ENCODE measurements around the gene NKAP. TPM values are rescaled to one million over a fixed set of nuclear protein-coding genes. Genes with fewer than 3 reads are reported as not detected.
A peak's percentile ranks its signal among the peaks of the same experiment; 100 is the strongest.

Gene NKAP
- total RNA-seq, 4 donors from 2014 or later: 3.1 to 10.7 (median 4.0) TPM

- peak; percentile 27 for ATAC-seq (ENCODE audit: low FRiP score)
- no peak for DNase-seq (ENCODE audit: low spot score)
- TF ChIP-seq CTCF (IDR thresholded peaks at IDR 0.05): no peak
Measured at GRCh38 chrX:119887721-119888425, 55.7 kb downstream of the NKAP start.

GRCh38 chrX:119885554-119886428 lies 57.8 kb downstream of the NKAP start:
- TF ChIP-seq CTCF (IDR thresholded peaks at IDR 0.05): no peak
- DNase-seq (ENCODE audit: low spot score): no peak
- no peak for ATAC-seq (ENCODE audit: low FRiP score)

- no peak for TF ChIP-seq CTCF (IDR thresholded peaks at IDR 0.05)
- ATAC-seq (ENCODE audit: low FRiP score) (no peak), DNase-seq (ENCODE audit: low spot score) (no peak)
Measured at GRCh38 chrX:119880552-119881437, 62.8 kb downstream of the NKAP start.

- ATAC-seq (ENCODE audit: low FRiP score): no peak
Measured at GRCh38 chrX:119880076-119880475, 63.5 kb downstream of the NKAP start.

GRCh38 chrX:119878740-119879139 lies 64.8 kb downstream of the NKAP start:
- DNase-seq (ENCODE audit: low spot score) (no peak), ATAC-seq (ENCODE audit: low FRiP score) (no peak)
- no peak for TF ChIP-seq CTCF (IDR thresholded peaks at IDR 0.05)

More at GRCh38 chrX:119880076-119880475, 63.5 kb downstream of the NKAP start:
- TF ChIP-seq CTCF (IDR thresholded peaks at IDR 0.05): no peak
- no peak for DNase-seq (ENCODE audit: low spot score)

- ATAC-seq (ENCODE audit: low FRiP score): peak; percentile 94
Measured at GRCh38 chrX:119871599-119872395, 71.8 kb downstream of the NKAP start, which contains the start of the genes NDUFA1 and RNF113A. Gene NDUFA1, plus strand, starts transcription at chrX:119871832. Its CDS starts 80 bp downstream, at chrX:119871912. Gene RNF113A, minus strand, starts transcription at chrX:119871733. Its CDS starts 120 bp downstream, at chrX:119871613.

More at GRCh38 chrX:119871599-119872395, 71.8 kb downstream of the NKAP start, which contains the start of the genes NDUFA1 and RNF113A:
- no peak for TF ChIP-seq CTCF (IDR thresholded peaks at IDR 0.05)
- peak; percentile 26 for DNase-seq (ENCODE audit: low spot score)

All from omental fat pad (tissue), 4 donors.